NCI-H1436 (cell line): ENCODE measurements around the gene RPS3A.
"Not testable (repeated sequence)": the region's sequence is repeated elsewhere in the genome, so short reads cannot be mapped to it uniquely, and the experiment has no call there.

Experiments used
- DNase-seq: peaks from one replicate; lab custom pipeline; 2025; lab: John Stamatoyannopoulos, UW

RPS3A gene

DNA sequence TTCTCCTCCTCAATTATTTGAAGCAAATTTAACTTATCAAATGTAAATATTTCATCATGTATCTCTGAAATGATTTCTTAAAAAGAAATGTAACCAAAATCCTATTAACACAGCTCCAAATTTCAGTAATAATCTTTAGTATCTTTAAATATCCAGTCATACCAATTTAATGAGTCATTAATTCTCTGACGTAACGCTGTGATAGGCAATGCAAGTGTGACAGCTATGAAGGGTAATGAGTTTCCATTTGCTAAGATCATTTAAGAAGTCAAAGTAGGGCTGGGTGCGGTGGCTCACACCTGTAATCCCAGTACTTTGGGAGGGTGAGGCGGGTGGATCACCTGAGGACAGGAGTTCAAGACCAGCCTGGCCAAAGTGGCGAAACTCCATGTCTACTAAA, 15.6 kb downstream of the RPS3A start:
- DNase-seq: no peak

DNA sequence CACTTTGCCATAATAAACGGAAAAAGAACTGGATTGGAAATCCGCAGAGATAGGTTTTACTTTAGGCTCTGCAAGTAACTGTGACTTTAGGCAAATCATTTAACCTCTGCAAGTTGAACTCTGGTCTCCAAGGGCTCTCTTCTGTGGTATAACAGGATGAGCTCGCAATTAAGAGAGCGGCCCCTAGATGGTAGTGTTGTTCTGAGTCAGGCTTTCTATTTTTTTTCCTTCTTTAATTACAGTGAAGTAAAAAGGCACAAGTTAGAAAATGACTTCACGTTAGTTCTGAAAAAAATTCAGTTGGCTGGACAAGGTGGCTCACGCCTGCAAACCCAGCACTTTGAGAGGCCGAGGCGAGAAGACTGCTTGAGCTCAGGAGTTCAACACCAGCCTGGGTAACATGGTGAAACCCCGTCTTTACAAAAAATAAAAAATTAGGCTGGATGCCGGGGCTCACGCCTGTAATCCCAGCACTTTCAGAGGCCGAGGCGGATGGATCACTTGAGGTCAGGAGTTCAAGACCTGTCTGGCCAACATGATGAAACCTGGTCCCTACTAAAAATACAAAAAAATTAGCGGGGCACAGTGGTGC, 18.0 kb downstream of the RPS3A start:
- DNase-seq: peak; percentile 49

DNA sequence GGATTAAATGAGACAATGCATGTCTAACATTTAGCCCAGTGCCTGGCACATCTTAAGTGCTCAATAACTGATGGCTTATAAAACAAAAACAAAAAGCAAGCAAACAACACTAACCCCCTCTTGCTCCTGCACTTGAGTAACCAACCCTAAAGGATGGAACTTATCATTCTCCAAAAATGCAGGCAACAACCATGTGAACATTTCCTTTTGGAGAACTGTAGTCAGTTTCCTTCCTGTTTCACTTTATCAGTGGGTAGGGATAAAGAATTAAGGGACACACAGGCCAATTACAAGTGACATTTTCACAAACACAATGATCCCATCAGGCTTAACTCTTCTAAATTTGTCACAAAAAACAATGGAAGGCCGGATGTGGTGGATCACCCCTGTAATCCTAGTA, 30.4 kb downstream of the RPS3A start:
- DNase-seq: no peak

DNA sequence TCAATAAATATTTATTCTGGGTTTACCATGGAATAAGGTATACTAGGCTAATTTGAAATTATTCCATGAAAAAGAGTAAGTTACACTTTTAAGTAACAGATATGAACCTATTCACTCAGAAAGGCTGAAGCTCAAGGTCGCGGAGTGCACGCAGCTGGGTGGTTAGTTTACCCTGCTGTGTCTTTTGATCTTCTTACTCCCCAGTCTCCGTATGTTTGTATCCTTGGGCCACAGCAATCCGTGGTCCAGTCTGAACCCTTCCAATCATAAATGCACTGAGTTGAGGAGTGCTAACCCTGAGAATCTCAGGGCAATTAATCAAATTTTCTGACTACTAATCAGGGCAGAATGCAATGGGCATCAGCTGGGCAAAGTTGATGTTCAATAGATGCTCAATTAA, 33.9 kb downstream of the RPS3A start:
- DNase-seq: no peak

DNA sequence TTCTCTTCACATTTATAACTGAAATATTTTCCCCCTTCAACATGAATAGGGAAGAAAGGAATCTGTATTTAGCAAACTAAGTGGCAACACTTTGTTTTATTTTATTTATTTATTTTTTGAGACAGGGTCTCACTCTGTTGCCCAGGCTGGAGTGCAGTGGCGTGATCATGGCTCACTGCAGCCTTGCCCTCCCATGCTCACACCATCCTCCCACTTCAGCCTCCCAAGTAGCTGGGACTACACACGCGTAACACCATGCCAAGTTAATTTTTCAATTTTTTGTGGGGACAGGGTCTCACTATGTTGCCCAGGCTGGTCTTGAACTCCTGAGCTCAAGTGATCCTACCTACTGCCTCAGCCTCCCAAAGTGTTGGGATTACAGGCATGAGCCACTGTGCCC, 36.6 kb downstream of the RPS3A start:
- DNase-seq: not testable (repeated sequence)

DNA sequence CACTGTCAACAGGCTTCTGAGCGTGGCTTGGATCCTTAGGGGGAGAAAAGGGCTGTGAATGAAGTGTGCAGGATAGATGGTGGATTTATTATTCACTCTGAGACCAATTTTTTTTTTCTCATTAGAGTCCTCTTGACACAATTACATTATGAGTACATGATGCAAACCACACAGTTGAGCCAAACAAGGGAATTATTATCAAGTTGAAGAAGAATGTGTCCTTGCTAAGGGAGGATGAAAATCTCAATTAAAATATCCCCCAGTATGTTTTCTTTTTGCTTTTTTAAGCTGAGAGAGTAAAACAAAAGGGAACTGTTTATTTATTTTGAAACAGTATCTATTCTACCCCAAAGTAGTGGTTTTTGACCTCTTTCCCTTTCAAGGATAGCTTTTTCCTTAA, 40.4 kb downstream of the RPS3A start:
- DNase-seq: no peak

DNA sequence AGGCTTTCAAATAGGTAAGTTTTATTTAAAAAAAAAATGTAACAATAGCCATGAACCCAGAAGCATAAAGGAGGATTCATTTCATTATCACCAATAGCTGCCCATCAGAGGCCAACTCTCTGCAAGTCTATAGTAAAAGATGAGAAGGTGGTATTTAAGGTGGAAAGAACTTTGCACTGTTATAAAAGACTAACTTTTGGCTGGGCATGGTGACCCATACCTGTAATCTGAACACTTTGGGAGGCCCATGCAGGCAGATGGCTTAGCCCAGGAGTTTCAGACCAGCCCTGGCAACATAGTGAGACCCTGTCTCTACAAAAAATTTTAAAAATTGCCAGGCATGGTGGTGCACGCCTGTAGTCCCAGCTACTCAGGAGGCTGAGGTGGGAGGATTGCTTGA, 43.3 kb downstream of the RPS3A start:
- DNase-seq: no peak

DNA sequence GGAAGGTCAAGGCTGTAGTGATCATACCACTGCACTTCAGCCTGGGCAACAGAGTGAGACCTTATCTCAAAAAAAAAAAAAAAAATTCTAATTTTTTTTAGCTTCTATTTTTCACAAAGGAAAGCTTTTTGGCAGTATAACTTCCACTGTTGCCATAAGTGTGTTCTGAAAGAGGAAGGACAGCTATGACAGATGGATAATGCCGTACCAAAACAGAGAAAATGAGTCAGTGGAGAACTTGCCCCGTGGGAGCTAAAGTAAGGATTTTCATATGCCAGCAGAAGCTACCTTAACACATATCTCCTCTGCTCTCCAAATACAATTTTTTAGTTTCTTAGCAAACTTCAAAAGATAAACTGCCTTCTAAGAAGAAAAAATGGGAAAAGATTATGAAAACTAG, 43.7 kb downstream of the RPS3A start:
- no peak for DNase-seq

DNA sequence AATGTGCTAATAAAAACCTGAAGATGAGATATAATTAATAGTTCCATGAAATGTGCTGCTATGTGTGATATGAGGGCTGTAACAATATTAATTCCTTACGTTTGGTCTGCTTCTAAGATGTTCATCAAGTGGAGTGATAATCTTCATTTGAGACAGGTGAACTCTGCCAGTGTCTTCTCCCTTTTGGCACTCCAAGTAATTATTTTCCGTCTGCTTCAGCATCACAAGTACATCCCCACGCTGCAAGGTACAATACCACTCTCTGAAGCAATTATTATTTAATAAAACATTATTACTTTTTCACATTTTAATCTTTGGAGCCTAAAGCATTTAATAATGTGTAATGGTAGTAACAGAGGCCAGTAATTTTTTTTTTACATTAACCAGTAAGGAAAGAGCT, 44.4 kb downstream of the RPS3A start:
- no peak for DNase-seq

DNA sequence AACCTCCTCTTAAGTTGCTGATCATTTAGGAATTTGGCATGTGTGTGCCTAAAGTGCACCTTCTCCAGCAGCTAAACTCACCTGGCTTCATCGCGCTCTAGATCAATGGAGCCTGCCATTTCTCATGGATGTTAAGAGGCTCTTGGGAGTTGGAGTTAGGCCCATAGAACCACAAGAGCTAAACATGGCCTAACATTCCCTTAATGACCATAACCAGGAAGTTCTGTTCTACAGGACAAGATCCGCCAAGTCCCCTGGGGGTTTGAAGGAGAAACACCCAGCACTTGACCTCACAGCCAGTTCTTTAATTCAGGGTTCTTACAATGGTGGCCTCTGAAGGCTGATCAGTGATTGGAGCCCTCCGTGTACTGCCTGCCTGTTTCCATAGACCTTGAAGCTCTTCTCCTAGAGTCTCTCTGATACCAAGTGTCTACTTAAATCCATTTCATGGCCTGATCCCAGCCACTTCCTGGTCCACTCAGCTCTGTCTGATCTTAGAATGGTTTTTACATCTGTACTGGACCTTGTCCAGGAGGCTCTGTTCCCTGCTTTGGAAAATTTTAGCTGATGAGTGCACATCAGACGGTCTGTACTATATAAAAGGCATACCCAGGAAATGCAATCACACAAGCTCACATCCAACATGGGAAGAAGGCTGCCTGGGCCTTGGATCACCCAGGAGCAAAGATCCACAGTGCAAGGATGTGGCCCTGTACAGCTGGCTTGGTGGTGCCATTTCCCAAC, 45.1 kb downstream of the RPS3A start:
- DNase-seq: no peak

DNA sequence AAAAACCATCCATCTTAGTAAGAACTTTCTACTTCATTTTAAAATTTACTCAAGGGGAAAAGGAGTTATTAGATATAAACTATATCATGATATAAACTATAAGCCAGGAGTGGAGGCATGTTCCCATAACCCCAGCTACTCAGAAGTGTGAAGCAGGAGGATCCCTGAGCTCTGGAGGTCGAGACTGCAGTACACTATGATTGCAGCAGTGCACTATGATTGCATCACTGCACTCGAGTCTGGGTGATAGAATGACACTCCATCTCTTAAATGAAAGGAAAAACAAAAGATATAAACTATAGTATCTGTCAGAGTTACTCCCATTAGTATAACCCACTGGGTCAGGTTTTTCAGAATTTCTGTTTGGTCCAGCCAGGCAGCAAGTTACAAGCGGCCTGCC, 47.6 kb downstream of the RPS3A start:
- DNase-seq: no peak

DNA sequence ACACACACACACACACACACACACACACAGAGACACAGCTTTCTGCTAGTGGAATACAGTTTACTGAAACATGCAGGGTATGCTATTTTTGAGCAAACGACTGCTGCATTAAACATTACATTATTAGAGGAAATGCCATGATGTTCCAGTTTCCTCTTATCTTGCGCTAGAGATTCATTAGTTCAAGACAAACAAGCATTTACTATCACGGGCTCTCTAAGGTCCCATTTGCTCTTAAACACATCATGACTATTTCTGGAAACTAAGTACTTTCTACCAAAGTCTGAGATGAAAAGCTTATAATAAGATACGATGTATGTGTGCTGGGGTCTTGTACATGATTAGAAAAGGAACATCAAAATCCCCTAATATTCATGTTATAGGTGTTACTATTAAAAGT, 48.8 kb downstream of the RPS3A start:
- DNase-seq: no peak

DNA sequence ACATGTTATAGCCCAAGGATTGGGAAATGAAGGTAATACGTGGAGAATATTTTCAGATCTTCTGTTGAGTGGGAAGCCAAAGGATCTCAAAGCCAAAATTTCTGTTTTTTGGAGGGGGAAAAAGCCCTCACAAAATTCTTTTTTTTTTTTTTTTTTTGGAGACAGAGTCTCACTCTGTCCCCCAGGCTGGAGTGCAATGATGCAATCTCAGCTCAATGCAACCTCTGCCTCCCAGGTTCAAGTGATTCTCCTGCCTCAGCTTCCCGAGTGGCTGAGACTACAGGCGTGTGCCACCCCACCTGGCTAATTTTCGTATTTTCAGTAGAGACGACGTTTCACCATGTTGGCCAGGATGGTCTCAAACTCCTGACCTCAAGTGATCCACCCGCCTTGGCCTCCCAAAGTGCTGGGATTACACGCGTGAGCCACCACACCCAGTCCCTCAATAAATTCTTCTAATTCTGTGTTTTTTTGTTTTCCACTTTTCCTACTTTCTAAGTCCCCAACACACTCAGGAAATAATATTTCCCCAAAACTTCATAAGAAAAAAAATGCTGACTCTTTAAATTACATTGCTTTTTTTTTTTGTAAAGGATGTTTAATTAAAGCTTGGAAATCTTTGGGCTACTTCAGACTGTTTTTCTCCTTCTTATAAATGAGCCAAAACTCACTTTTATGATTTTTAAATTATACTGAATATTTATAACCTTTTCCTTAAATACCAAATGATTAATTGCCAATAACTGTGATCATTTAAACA, 51.6 kb downstream of the RPS3A start:
- DNase-seq: no peak

DNA sequence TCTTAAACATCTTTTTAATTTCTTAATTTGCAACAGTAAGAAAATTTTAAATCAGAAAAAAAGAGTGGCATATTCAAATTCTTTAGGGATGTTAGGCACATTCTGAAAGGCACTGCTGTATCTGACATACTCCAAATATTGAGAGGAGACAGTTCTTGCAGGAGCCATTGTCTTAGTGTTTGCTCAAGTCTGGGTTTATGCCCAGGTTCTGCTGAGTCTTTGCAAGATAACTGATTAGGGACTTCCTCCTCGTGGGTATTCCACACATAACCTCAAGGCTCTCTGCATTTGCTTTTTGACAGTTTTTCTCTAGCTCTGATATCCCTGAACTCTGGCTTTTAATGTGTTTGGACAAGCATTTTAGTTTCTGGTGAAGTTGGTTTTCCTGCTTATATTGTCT, 52.6 kb downstream of the RPS3A start:
- no peak for DNase-seq

DNA sequence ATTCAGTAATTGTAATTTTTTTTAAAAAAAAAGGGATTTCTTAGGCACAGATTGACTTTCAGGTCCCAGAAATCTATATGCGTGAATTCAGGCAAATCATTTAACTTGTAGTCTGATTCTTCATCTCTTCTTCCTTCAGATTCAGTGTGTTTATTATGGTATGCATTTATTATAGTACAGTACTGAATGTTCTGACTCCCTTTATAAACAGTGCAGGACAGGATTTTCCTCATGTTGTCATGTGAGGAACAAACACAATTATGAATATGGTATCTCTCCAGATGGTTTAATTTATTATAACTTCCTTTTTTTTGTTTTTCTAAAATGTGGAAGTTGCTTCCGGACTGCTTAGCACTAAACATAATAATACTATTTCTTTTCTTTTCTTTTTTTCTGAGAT, 54.2 kb downstream of the RPS3A start:
- no peak for DNase-seq
